H9 (cell line): Measurements from ENCODE around the gene DENND1A. TPM values are rescaled to one million over a fixed set of nuclear protein-coding genes. Genes with fewer than 3 reads are reported as not detected.

Experiments
- DNase-seq: peaks from one replicate; pipeline ENCODE4 v3.0.0-alpha.2; 2017
- H2AFZ ChIP-seq: one replicate; pipeline ENCODE4 v1.6.1; 2013; ENCODE audit warnings: mild to moderate bottlenecking, low read length, control low read depth, moderate library complexity
- H2AK5ac ChIP-seq: 2 replicates; pipeline ENCODE4 v1.6.1; 2013; ENCODE audit warnings: low read length, control low read depth, mixed read lengths; ENCODE audit not compliant: insufficient read length
- H2BK120ac ChIP-seq: one replicate; pipeline ENCODE4 v1.6.1; 2013; ENCODE audit warnings: low read depth, mild to moderate bottlenecking, low read length, control low read depth, inconsistent platforms; ENCODE audit not compliant: poor library complexity, severe bottlenecking
- H2BK12ac ChIP-seq: 2 replicates; pipeline ENCODE4 v1.6.1; 2013; ENCODE audit warnings: low read length, control low read depth, mixed read lengths, low read depth; ENCODE audit not compliant: insufficient read length
- H2BK15ac ChIP-seq: 2 replicates; pipeline ENCODE4 v1.6.1; 2013; ENCODE audit warnings: low read depth, low read length, control low read depth
- H2BK20ac ChIP-seq: one replicate; pipeline ENCODE4 v1.6.1; 2013; ENCODE audit warnings: low read depth, mild to moderate bottlenecking, low read length, control low read depth, inconsistent platforms; ENCODE audit not compliant: poor library complexity, severe bottlenecking
- H2BK5ac ChIP-seq: 2 replicates; pipeline ENCODE4 v1.6.1; 2013; ENCODE audit warnings: low read length, control low read depth, mixed read lengths; ENCODE audit not compliant: insufficient read length
- H3K14ac ChIP-seq: 2 replicates; pipeline ENCODE4 v1.6.1; 2013; ENCODE audit warnings: low read length, control low read depth; ENCODE audit not compliant: insufficient read depth
- H3K18ac ChIP-seq: 2 replicates; pipeline ENCODE4 v1.6.1; 2013; ENCODE audit warnings: low read depth, mild to moderate bottlenecking, mixed read lengths, low read length, control low read depth; ENCODE audit not compliant: insufficient read length
- H3K23ac ChIP-seq: 2 replicates; pipeline ENCODE4 v1.6.1; 2013; ENCODE audit warnings: low read length, control low read depth, mixed read lengths, low read depth; ENCODE audit not compliant: insufficient read length
- H3K23me2 ChIP-seq: 2 replicates; pipeline ENCODE4 v1.6.1; 2013; ENCODE audit warnings: low read depth, mild to moderate bottlenecking, mixed read lengths, low read length, control low read depth; ENCODE audit not compliant: insufficient read length, poor library complexity, severe bottlenecking
- H3K27ac ChIP-seq: 2 replicates; pipeline ENCODE4 v1.5.1; 2013; ENCODE audit warnings: low read length, control low read depth, mixed read lengths, low read depth; ENCODE audit not compliant: insufficient read length
- H3K27me3 ChIP-seq: 2 replicates; pipeline ENCODE4 v1.6.1; 2013; ENCODE audit warnings: low read length, control low read depth, inconsistent platforms; ENCODE audit not compliant: insufficient read depth
- H3K4ac ChIP-seq: 2 replicates; pipeline ENCODE4 v1.6.1; 2013; ENCODE audit warnings: low read depth, mild to moderate bottlenecking, control low read depth, inconsistent platforms, low read length, moderate library complexity
- H3K4me1 ChIP-seq: 2 replicates; pipeline ENCODE4 v1.6.1; 2013; ENCODE audit warnings: low read length, control low read depth, inconsistent platforms; ENCODE audit not compliant: insufficient read depth
- H3K4me2 ChIP-seq: 2 replicates; pipeline ENCODE4 v1.6.1; 2013; ENCODE audit warnings: low read length, control low read depth, mixed read lengths; ENCODE audit not compliant: insufficient read length, insufficient read depth
- H3K56ac ChIP-seq: 2 replicates; pipeline ENCODE4 v1.6.1; 2013; ENCODE audit warnings: low read depth, mild to moderate bottlenecking, mixed read lengths, low read length, control low read depth; ENCODE audit not compliant: insufficient read length
- H3K79me1 ChIP-seq: 2 replicates; pipeline ENCODE4 v1.6.1; 2013; ENCODE audit warnings: low read depth, mild to moderate bottlenecking, moderate library complexity, low read length, control low read depth, inconsistent platforms; ENCODE audit not compliant: insufficient read depth, poor library complexity, severe bottlenecking
- H3K79me2 ChIP-seq: 2 replicates; pipeline ENCODE4 v1.6.1; 2013; ENCODE audit warnings: low read length, control low read depth, inconsistent platforms; ENCODE audit not compliant: insufficient read depth
- H3K9ac ChIP-seq: 2 replicates; pipeline ENCODE4 v1.6.1; 2013; ENCODE audit warnings: low read length, control low read depth, mixed read lengths; ENCODE audit not compliant: insufficient read length; ENCODE audit errors: extremely low read depth
- H3K9me3 ChIP-seq: one replicate; pipeline ENCODE4 v1.6.1; 2013; ENCODE audit warnings: low read depth, low read length, inconsistent platforms; ENCODE audit not compliant: control insufficient read depth
- H3T11ph ChIP-seq: one replicate; pipeline ENCODE4 v1.6.1; 2013; ENCODE audit warnings: mild to moderate bottlenecking, low read length, control low read depth, inconsistent platforms
- H4K20me1 ChIP-seq: one replicate; pipeline ENCODE4 v1.6.1; 2013; ENCODE audit not compliant: control insufficient read depth, insufficient read length, insufficient read depth
- H4K5ac ChIP-seq: 2 replicates; pipeline ENCODE4 v1.6.1; 2013; ENCODE audit warnings: low read depth, mild to moderate bottlenecking, mixed read lengths, low read length, control low read depth; ENCODE audit not compliant: insufficient read length
- H4K8ac ChIP-seq: replicated peaks from 2 replicates; pipeline ENCODE4 v1.6.1; 2013; ENCODE audit warnings: low read length, control low read depth, mixed read lengths, low read depth; ENCODE audit not compliant: insufficient read length
- H4K91ac ChIP-seq: 2 replicates; pipeline ENCODE4 v1.6.1; 2013; ENCODE audit warnings: low read depth, mild to moderate bottlenecking, moderate library complexity, mixed read lengths, low read length, control low read depth; ENCODE audit not compliant: insufficient read length
- H3K27ac Mint-ChIP-seq, 3 experiments: 2 replicates in 2 of 3; 3 replicates in 1 of 3; pipeline ENCODE4 v1.8.0; 2020 to 2021; ENCODE audit warnings: mixed read lengths in 3 of 3, mild to moderate bottlenecking in 1 of 3, moderate library complexity in 1 of 3
- H3K27me3 Mint-ChIP-seq: 2 replicates; pipeline ENCODE4 v1.8.0; 2021; ENCODE audit warnings: low read depth, mild to moderate bottlenecking, moderate library complexity, mixed read lengths
- H3K36me3 Mint-ChIP-seq, 3 experiments: 2 replicates in 2 of 3; 3 replicates in 1 of 3; pipeline ENCODE4 v1.8.0; 2020 to 2021; ENCODE audit warnings: low read depth in 3 of 3, mixed read lengths in 3 of 3; ENCODE audit not compliant: insufficient read depth in 1 of 3
- H3K4me1 Mint-ChIP-seq, 2 experiments: 2 replicates each; pipeline ENCODE4 v1.8.0; 2020; ENCODE audit warnings: mixed read lengths in 2 of 2
- H3K4me3 Mint-ChIP-seq, 2 experiments: 2 replicates in 1 of 2; 3 replicates in 1 of 2; pipeline ENCODE4 v1.8.0; 2020 to 2021; ENCODE audit warnings: mild to moderate bottlenecking in 2 of 2, mixed read lengths in 2 of 2, moderate library complexity in 1 of 2
- H3K9me3 Mint-ChIP-seq, 2 experiments: 2 replicates in 1 of 2; 3 replicates in 1 of 2; pipeline ENCODE4 v1.8.0; 2020; ENCODE audit warnings: mild to moderate bottlenecking in 2 of 2, mixed read lengths in 2 of 2, moderate library complexity in 1 of 2
- CTCF ChIP-seq: fragments of 200-600 bp; sonication (generic); conservative IDR thresholded peaks from 3 replicates; pipeline ENCODE4 v1.8.0; 2021; ENCODE audit warnings: antibody characterized with exemption, mild to moderate bottlenecking
- WGBS: extraction: QIAGEN DNeasy Blood & Tissue Kit; methylation state at CpG from one replicate; pipeline ENCODE4 v1.1.7; 2013; ENCODE audit warnings: missing lambda C conversion rate, low lambda C conversion rate, mixed read lengths; ENCODE audit not compliant: insufficient read length; ENCODE audit errors: extremely low coverage; 5-methylcytosine and 5-hydroxymethylcytosine counted together
- total RNA-seq: library from RNA; stranded (reverse); gene quantifications from 2 replicates; pipeline ENCODE4 v1.2.1, GENCODE V29; 2021

DENND1A gene
- total RNA-seq, 1 experiment from 2014 or later, result 20.4 TPM

GRCh38 chr9:123960965-123961364, 31.0 kb upstream of the DENND1A start:
- Mint-ChIP-seq H3K4me1 (peaks cover 8 to 11% of the 10 kb centered on the region in 2 experiments; a peak in 3 of 4 replicates), H3K36me3 (no peaks in the 10 kb centered on the region), H3K27ac (no peak overlapping the region; a peak in 1 of 7 replicates), H3K27me3 (peaks cover 50% of the 10 kb centered on the region), H3K4me3 (no peak overlapping the region), H3K9me3 (no peaks in the 10 kb centered on the region; a peak in 1 of 5 replicates)
- no peak overlapping the region for H3K14ac ChIP-seq
- H3K4me2 ChIP-seq, result no peak overlapping the region
- TF ChIP-seq CTCF, result no peak
- no peaks in the 10 kb centered on the region; the same call in 1 of the 2 replicates for H3K4me1 ChIP-seq
- no peak overlapping the region for H3K27ac ChIP-seq
- H2BK120ac ChIP-seq, result no peak overlapping the region
- no peak overlapping the region for H4K8ac ChIP-seq
- no peak overlapping the region for H3T11ph ChIP-seq
- DNase-seq, result no peak
- H3K4ac ChIP-seq, result no peak overlapping the region
- no peak overlapping the region for H3K18ac ChIP-seq
- H3K9ac ChIP-seq, result no peak overlapping the region
- H2BK15ac ChIP-seq, result no peak overlapping the region
- no peak overlapping the region for H2BK12ac ChIP-seq
- no peaks in the 10 kb centered on the region for H4K20me1 ChIP-seq
- H2BK20ac ChIP-seq, result no peak overlapping the region
- no peaks in the 10 kb centered on the region for H3K23me2 ChIP-seq
- H4K91ac ChIP-seq, result no peak overlapping the region
- no peaks in the 10 kb centered on the region for H3K79me2 ChIP-seq
- no peak overlapping the region for H4K5ac ChIP-seq
- no peaks in the 10 kb centered on the region for H3K9me3 ChIP-seq
- no CpG with 5 or more reads among the region's 6 CpGs for WGBS
- H2AK5ac ChIP-seq, result no peak overlapping the region
- H2AFZ ChIP-seq, result no peak overlapping the region
- H3K23ac ChIP-seq, result no peak overlapping the region
- no peak overlapping the region for H3K56ac ChIP-seq
- no peak overlapping the region for H2BK5ac ChIP-seq
- H3K27me3 ChIP-seq, result no peaks in the 10 kb centered on the region
- no peaks in the 10 kb centered on the region for H3K79me1 ChIP-seq
